Calu3 (cell line): ENCODE results near the gene LTA4H. TPM values are rescaled to one million over a fixed set of nuclear protein-coding genes. Genes with fewer than 3 reads are reported as not detected.

Experiments
- Bru-seq: library from RNA; stranded (reverse); fragments of 400-500 nt; gene quantifications from one replicate; lab custom pipeline; 2021; lab: Mats Ljungman, UMichigan
- BruChase-seq, 2 experiments: library from RNA; stranded (reverse); fragments of 400-500 nt; gene quantifications; one replicate each; lab custom pipeline; 2021; lab: Mats Ljungman, UMichigan
- BruUV-seq: library from RNA; stranded (reverse); fragments of 400-500 nt; replicated peaks from 2 replicates; lab custom pipeline; 2021; lab: Mats Ljungman, UMichigan
- CTCF ChIA-PET: fragments of 300-600 bp; sonication (Branson Sonifier 250); formaldehyde crosslinking; loops from one replicate; lab custom pipeline; 2022; ENCODE audit warnings: antibody characterized with exemption; lab: Charles Lee
- DNase-seq: peaks from one replicate; pipeline ENCODE4 v3.0.0; 2022
- H3K27ac Mint-ChIP-seq: one replicate; pipeline ENCODE4 v1.8.0; 2022; ENCODE audit warnings: mixed read lengths; ENCODE audit not compliant: unreplicated experiment
- H3K27me3 Mint-ChIP-seq: one replicate; pipeline ENCODE4 v1.8.0; 2022; ENCODE audit warnings: mixed read lengths; ENCODE audit not compliant: unreplicated experiment
- H3K36me3 Mint-ChIP-seq: one replicate; pipeline ENCODE4 v1.8.0; 2022; ENCODE audit warnings: mild to moderate bottlenecking, moderate library complexity, mixed read lengths; ENCODE audit not compliant: insufficient read depth, unreplicated experiment
- H3K4me1 Mint-ChIP-seq: one replicate; pipeline ENCODE4 v1.8.0; 2022; ENCODE audit warnings: mild to moderate bottlenecking, low read depth, mixed read lengths; ENCODE audit not compliant: unreplicated experiment
- H3K4me3 Mint-ChIP-seq: one replicate; pipeline ENCODE4 v1.8.0; 2022; ENCODE audit warnings: mild to moderate bottlenecking, low read depth, moderate library complexity, mixed read lengths; ENCODE audit not compliant: unreplicated experiment
- H3K9me3 Mint-ChIP-seq: one replicate; pipeline ENCODE4 v1.8.0; 2022; ENCODE audit warnings: low read depth, mixed read lengths; ENCODE audit not compliant: unreplicated experiment
- intact Hi-C: fragments of 100-400 bp; cut with micrococcal nuclease; formaldehyde crosslinking; loops from one replicate; pipeline ENCODE4 v1.10.0; 2022; ENCODE audit not compliant: unreplicated experiment
- long read RNA-seq: library from polyadenylated mRNA; stranded (forward); transcript quantifications from one replicate; pipeline ENCODE4 v2.0.0, GENCODE V29; 2022
- total RNA-seq: library from RNA; stranded (reverse); gene quantifications from 2 replicates; pipeline ENCODE4 v1.2.3, GENCODE V29; 2022
- TF ChIP-seq, protein P1 (sequence below): fragments of 200-600 bp; IDR thresholded peaks from one replicate; pipeline ENCODE4 v1.8.0; 2022; ENCODE audit warnings: antibody characterized with exemption; ENCODE audit not compliant: unreplicated experiment

Gene LTA4H
- total RNA-seq = 105 and 120 TPM in 2 replicates
- percentile 75 among the genes with signal in this experiment for Bru-seq, nascent RNA
- percentile 82 among the genes with signal in this experiment for BruChase-seq, experiment 1, labeled RNA remaining after a 6-hour chase
- percentile 70 among the genes with signal in this experiment for BruChase-seq, experiment 2, labeled RNA remaining after a 2-hour chase
- long read RNA-seq, transcript LTA4H-201 (19 exons, 2,139 nt) = major isoform, 132 of 164 reads
- long read RNA-seq, partial matches to known transcripts = 5 of 164 reads
- long read RNA-seq, other reads (novel, unspliced or antisense) = 27 of 164 reads

DNA sequence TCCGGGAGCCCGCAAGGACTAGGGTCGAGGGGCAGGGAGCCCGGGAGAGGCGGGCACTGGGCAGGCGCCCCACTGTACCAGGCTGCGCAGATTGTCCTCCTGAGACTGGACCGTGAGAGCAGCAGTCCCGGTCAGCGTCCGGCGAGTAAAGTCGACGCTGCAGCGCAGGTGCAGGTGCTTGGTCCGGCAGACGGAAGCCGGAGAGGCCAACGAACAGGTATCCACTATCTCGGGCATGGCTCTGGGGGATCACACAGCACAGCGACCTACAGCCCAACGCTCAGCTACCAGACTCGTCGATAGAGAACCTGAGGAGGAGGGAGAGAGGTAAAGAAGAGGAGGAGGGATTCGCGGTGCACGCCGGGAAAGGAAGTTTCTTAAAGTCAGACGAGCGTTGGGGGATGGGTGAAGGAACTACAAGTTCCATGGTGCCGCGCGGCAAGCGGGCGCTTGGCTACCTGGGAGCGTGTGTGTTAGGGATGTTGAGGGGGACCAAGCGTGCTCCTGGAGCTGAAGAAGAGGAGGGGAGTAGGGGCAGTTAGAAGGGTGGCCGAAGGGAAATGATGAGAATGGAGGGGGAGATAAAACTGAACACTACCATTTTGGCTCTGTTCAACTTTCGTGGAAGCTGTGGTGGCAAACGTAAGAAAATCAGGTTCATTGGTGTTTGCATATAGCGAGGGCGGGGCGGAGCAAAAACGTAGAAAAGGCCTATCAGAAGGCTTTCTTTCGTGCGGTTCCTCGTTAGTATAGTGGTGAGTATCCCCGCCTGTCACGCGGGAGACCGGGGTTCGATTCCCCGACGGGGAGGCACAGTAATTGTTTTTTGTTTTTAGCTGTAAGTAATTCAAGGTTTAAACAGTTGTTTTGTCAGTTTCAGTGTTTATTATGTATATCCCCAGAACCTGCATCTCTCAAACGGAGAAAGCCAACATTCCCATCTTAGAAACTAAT lies at the start of gene LTA4H:
LTA4H (minus strand) TSS at position 305 of the 954 bp plus-strand sequence; CDS start at position 237, 68 bp downstream.
- H3K36me3 Mint-ChIP-seq = no peaks in the 10 kb centered on the region
- H3K27me3 Mint-ChIP-seq = no peaks in the 10 kb centered on the region
- intact Hi-C loops = loop anchor here (2.0 kb wide), 1 partner anchor 13 kb away; no protein-coding TSS in a partner anchor
- BruUV-seq = TSS peak; percentile 79
- no peaks in the 10 kb centered on the region for H3K9me3 Mint-ChIP-seq
- no peak within 1 kb of the TSS for H3K4me3 Mint-ChIP-seq
- no peak within 1 kb of the TSS for H3K27ac Mint-ChIP-seq
- CTCF ChIA-PET = interaction anchor here (0.5 to 2.3 kb wide), 6 partner anchors 9 to 660 kb away, joined by 3 to 9 read pairs (median 4); no protein-coding TSS in a partner anchor
- H3K4me1 Mint-ChIP-seq = peaks cover 4% of the 10 kb centered on the region
- TF ChIP-seq, protein P1, sequence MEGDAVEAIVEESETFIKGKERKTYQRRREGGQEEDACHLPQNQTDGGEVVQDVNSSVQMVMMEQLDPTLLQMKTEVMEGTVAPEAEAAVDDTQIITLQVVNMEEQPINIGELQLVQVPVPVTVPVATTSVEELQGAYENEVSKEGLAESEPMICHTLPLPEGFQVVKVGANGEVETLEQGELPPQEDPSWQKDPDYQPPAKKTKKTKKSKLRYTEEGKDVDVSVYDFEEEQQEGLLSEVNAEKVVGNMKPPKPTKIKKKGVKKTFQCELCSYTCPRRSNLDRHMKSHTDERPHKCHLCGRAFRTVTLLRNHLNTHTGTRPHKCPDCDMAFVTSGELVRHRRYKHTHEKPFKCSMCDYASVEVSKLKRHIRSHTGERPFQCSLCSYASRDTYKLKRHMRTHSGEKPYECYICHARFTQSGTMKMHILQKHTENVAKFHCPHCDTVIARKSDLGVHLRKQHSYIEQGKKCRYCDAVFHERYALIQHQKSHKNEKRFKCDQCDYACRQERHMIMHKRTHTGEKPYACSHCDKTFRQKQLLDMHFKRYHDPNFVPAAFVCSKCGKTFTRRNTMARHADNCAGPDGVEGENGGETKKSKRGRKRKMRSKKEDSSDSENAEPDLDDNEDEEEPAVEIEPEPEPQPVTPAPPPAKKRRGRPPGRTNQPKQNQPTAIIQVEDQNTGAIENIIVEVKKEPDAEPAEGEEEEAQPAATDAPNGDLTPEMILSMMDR = no peak
- DNase-seq = peak; percentile 98

DNA sequence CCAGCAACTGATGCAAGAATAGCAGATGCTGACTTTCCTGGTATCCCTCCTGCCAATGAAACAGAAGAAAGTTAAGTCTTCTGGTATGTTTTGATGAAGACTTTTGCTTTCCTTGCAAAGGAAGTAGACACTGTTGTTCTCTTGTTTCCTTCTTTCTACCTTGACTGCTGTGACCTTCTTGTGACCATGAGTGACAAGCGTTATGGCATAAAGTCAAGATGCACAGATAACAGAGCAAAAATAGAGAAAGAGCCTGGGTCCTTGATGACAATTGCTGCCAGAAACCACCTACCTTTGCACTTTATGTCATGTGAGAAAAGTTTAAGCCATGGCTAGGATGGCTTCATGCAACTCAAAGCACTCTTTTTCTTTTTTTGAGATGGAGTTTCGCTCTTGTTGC lies 49.2 kb upstream of the LTA4H start:
- no peak overlapping the region for H3K27ac Mint-ChIP-seq
- no TSS peak for BruUV-seq
- no peak for DNase-seq
- CTCF ChIA-PET = no interaction called here
- peaks cover 12% of the 10 kb centered on the region for H3K27me3 Mint-ChIP-seq
- TF ChIP-seq, protein P1 = no peak
- intact Hi-C loops = no loop called here
- H3K4me1 Mint-ChIP-seq = no peaks in the 10 kb centered on the region
- H3K36me3 Mint-ChIP-seq = no peaks in the 10 kb centered on the region
- peaks cover 14% of the 10 kb centered on the region for H3K9me3 Mint-ChIP-seq
- H3K4me3 Mint-ChIP-seq = no peak overlapping the region

DNA sequence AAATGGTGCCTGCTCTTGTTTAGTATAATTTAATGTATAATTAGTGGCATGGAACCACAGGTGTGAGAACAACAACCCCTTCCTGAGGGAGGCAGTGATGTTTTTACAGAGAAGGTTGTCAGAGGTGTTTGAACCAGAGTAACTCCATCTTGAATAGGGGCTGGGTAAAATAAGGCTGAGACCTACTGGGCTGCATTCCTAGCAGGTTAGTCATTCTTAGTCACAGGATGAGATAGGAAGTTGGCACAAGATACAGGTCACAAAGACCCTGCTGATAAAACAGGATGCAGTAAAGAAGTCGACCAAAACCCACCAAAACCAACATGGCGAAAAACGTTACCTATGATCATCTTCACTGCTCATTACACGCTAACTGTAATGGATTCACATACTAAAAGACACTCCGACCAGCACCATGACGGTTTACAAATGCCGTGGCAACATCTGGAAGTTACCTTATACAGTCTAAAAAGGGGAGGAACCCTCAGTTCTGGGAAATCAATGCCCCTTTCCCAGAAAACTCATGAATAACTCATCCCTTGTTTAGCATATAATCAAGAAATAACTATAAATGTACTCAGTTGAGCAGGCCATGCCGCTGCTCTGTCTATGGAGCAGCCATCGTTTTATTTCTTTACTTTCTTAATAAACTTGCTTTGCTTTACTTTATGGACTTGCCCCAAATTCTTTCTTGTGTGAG lies 47.8 kb upstream of the LTA4H start:
- no peaks in the 10 kb centered on the region for H3K27me3 Mint-ChIP-seq
- H3K27ac Mint-ChIP-seq = no peak overlapping the region
- peaks cover 4% of the 10 kb centered on the region for H3K9me3 Mint-ChIP-seq
- no peaks in the 10 kb centered on the region for H3K4me1 Mint-ChIP-seq
- H3K36me3 Mint-ChIP-seq = no peaks in the 10 kb centered on the region
- BruUV-seq = no TSS peak
- intact Hi-C loops = no loop called here
- CTCF ChIA-PET = interaction anchor here (0.6 to 1.3 kb wide), 2 partner anchors 10 to 116 kb away, joined by 3 to 4 read pairs; no protein-coding TSS in a partner anchor
- H3K4me3 Mint-ChIP-seq = no peak overlapping the region
- DNase-seq = peak; percentile 16
- TF ChIP-seq, protein P1 = no peak

DNA sequence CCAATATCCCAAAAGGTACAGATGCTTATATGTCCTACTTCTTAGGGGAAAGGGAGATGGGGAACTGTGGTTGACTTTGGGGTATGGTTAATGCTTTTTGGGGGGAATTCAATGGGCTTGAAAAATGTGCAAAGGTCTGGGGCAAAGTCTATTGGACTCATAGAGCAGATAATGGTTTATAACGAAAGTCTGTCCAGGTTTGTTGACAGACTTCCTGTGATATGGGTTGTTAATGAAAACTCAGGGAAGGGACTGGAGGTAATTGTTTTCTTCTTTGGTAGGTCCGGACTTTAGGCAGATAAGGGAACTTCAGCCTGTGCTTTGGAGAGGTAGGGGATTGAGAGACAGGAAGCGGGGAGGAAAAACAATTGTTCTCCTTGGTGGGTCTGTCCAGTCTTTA lies 46.2 kb upstream of the LTA4H start:
- TF ChIP-seq, protein P1 = no peak
- DNase-seq = no peak
- Mint-ChIP-seq H3K9me3 (peaks cover 4% of the 10 kb centered on the region), H3K4me3 (no peak overlapping the region), H3K27ac (no peak overlapping the region), H3K27me3 (no peaks in the 10 kb centered on the region), H3K4me1 (no peaks in the 10 kb centered on the region), H3K36me3 (no peaks in the 10 kb centered on the region)
- CTCF ChIA-PET = no interaction called here
- intact Hi-C loops = no loop called here
- no TSS peak for BruUV-seq
